Natural killer cell (primary cell): ENCODE results near the gene GULP1. TPM values are rescaled to one million over a fixed set of nuclear protein-coding genes. Genes with fewer than 3 reads are reported as not detected.

Experiments used
- ATAC-seq, 3 donors: fragments of 150-1000 bp in 2 of 3; fragments of 200-7000 bp in 1 of 3; cut with Tn5 transposase; 1 replicate in 1 of 3; 2 replicates in 2 of 3; pipeline ENCODE4 v1.10.0; 2021; ENCODE audit warnings: mild to moderate bottlenecking in 2 of 3, moderate library complexity in 2 of 3
- DNase-seq, 2 donors: peaks; one replicate each; pipeline versions ENCODE4 v3.0.0 to v3.0.0-alpha.2; 2013 to 2021; ENCODE audit warnings: mixed read lengths in 1 of 2
- H3K27ac ChIP-seq: one replicate; pipeline ENCODE4 v1.5.1; 2013; ENCODE audit warnings: mild to moderate bottlenecking, low read length
- H3K27me3 ChIP-seq: one replicate; pipeline ENCODE4 v1.6.1; 2013; ENCODE audit warnings: low read length; ENCODE audit not compliant: control insufficient read depth, insufficient read depth
- H3K36me3 ChIP-seq: one replicate; pipeline ENCODE4 v1.6.1; 2013; ENCODE audit warnings: low read length; ENCODE audit not compliant: control insufficient read depth, insufficient read depth
- H3K4me1 ChIP-seq: one replicate; pipeline ENCODE4 v1.6.1; 2013; ENCODE audit warnings: low read length; ENCODE audit not compliant: control insufficient read depth, insufficient read depth
- H3K4me3 ChIP-seq: one replicate; pipeline ENCODE4 v1.5.1; 2013; ENCODE audit warnings: low read length
- H3K9me3 ChIP-seq: one replicate; pipeline ENCODE4 v1.6.1; 2013; ENCODE audit warnings: low read length; ENCODE audit not compliant: control insufficient read depth, insufficient read depth
- H3K27ac Mint-ChIP-seq, 2 donors: one replicate each; pipeline ENCODE4 v1.8.0; 2022; ENCODE audit warnings: mild to moderate bottlenecking in 2 of 2, mixed read lengths in 2 of 2, moderate library complexity in 1 of 2
- H3K27me3 Mint-ChIP-seq, 2 donors: one replicate each; pipeline ENCODE4 v1.8.0; 2022; ENCODE audit warnings: low read depth in 2 of 2, mixed read lengths in 2 of 2
- H3K36me3 Mint-ChIP-seq: one replicate; pipeline ENCODE4 v1.8.0; 2022; ENCODE audit warnings: mixed read lengths
- H3K4me1 Mint-ChIP-seq, 2 donors: one replicate each; pipeline ENCODE4 v1.8.0; 2022; ENCODE audit warnings: mixed read lengths in 2 of 2
- H3K4me3 Mint-ChIP-seq: one replicate; pipeline ENCODE4 v1.8.0; 2022; ENCODE audit warnings: mild to moderate bottlenecking, moderate library complexity, mixed read lengths
- H3K9me3 Mint-ChIP-seq, 2 donors: one replicate each; pipeline ENCODE4 v1.8.0; 2022; ENCODE audit warnings: mixed read lengths in 2 of 2
- WGBS: methylation state at CpG from one replicate; pipeline ENCODE4 v1.1.7; 2013; ENCODE audit warnings: missing lambda C conversion rate; ENCODE audit not compliant: insufficient coverage; 5-methylcytosine and 5-hydroxymethylcytosine counted together
- intact Hi-C: fragments of 100-400 bp; cut with micrococcal nuclease; formaldehyde crosslinking; loops from one replicate; pipeline ENCODE4 v1.14.2; 2022
- total RNA-seq, 4 donors: library from RNA; stranded (reverse); fragments of 120-200 nt in 1 of 4; gene quantifications; one replicate each; pipeline versions ENCODE4 v1.2.3 to v1.2.4, GENCODE V29; 2013 to 2022
- TF ChIP-seq, protein P1 (sequence below): fragments of 200-600 bp; IDR thresholded peaks from one replicate; pipeline ENCODE4 v1.8.0; 2022; ENCODE audit warnings: antibody characterized with exemption

GULP1 gene
- total RNA-seq, 3 donors from 2014 or later (not counting 1 experiment from before 2014, with no cell fraction given): not detected

DNA sequence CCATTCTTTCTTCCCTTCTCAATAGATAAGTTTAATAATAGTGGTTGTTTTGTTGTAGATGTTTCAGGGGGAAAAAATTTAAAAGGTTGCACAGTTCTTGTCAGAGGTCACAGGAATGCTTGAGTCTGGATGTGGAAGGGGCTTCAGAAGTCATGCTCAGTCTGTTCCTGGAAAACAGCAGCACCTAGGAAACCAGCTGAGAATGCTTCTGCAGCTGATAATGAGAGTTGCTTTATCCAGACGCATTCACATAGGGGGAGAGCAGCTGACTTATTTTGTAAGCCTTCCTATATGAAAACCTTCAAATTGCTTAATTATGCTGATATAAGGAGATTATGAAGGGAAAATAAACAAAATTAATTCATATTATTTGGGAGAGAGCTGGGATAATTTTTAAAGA, 235.5 kb downstream of the GULP1 start:
- no peak for ATAC-seq
- Histone ChIP-seq H3K4me3 (no peak overlapping the region), H3K27ac (no peak overlapping the region), H3K4me1 (no peaks in the 10 kb centered on the region), H3K27me3 (no peaks in the 10 kb centered on the region), H3K36me3 (no peaks in the 10 kb centered on the region), H3K9me3 (no peaks in the 10 kb centered on the region)
- intact Hi-C loops: loop anchor here (10.0 kb wide), 1 partner anchor 888 kb away; no protein-coding TSS in a partner anchor
- H3K27me3 Mint-ChIP-seq: no peaks in the 10 kb centered on the region
- no CpG with 5 or more reads among the region's 1 CpG for WGBS
- no peak overlapping the region for H3K4me3 Mint-ChIP-seq
- peaks cover 0 to 4% of the 10 kb centered on the region in 2 donors for H3K9me3 Mint-ChIP-seq
- DNase-seq: no peak
- no peak overlapping the region for H3K27ac Mint-ChIP-seq
- TF ChIP-seq, protein P1, sequence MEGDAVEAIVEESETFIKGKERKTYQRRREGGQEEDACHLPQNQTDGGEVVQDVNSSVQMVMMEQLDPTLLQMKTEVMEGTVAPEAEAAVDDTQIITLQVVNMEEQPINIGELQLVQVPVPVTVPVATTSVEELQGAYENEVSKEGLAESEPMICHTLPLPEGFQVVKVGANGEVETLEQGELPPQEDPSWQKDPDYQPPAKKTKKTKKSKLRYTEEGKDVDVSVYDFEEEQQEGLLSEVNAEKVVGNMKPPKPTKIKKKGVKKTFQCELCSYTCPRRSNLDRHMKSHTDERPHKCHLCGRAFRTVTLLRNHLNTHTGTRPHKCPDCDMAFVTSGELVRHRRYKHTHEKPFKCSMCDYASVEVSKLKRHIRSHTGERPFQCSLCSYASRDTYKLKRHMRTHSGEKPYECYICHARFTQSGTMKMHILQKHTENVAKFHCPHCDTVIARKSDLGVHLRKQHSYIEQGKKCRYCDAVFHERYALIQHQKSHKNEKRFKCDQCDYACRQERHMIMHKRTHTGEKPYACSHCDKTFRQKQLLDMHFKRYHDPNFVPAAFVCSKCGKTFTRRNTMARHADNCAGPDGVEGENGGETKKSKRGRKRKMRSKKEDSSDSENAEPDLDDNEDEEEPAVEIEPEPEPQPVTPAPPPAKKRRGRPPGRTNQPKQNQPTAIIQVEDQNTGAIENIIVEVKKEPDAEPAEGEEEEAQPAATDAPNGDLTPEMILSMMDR: no peak
- H3K4me1 Mint-ChIP-seq: no peaks in the 10 kb centered on the region
- H3K36me3 Mint-ChIP-seq: no peaks in the 10 kb centered on the region

DNA sequence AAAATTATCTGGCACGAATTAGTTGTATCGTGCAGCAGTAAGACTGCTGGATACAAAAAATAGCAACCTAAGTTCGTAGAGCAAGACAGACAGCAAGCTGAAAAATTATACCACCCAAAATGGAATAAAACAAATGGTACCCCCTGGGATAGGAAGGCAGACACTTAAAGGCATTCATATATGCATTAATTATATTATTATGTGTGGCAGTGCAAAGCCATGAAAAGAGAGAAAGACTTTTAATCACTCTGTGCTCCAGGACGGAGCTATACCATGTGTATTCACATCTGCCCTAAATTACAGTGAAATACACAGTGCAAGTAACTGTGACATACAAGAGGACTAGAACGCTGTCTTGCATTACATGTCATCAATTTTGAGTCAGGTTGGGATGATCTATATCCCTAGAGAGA, 235.9 kb downstream of the GULP1 start:
- Mint-ChIP-seq H3K27ac (no peak overlapping the region), H3K4me3 (no peak overlapping the region), H3K9me3 (peaks cover 0 to 6% of the 10 kb centered on the region in 2 donors), H3K4me1 (no peaks in the 10 kb centered on the region), H3K36me3 (no peaks in the 10 kb centered on the region), H3K27me3 (no peaks in the 10 kb centered on the region)
- TF ChIP-seq, protein P1: no peak
- H3K27me3 ChIP-seq: no peaks in the 10 kb centered on the region
- no peaks in the 10 kb centered on the region for H3K4me1 ChIP-seq
- WGBS: 84% methylated on average over 4 of the region's 5 CpGs
- H3K4me3 ChIP-seq: no peak overlapping the region
- H3K9me3 ChIP-seq: no peaks in the 10 kb centered on the region
- no peak for ATAC-seq
- no peak overlapping the region for H3K27ac ChIP-seq
- no peaks in the 10 kb centered on the region for H3K36me3 ChIP-seq
- intact Hi-C loops: loop anchor here (10.0 kb wide), 1 partner anchor 887 kb away; no protein-coding TSS in a partner anchor
- DNase-seq: no peak

DNA sequence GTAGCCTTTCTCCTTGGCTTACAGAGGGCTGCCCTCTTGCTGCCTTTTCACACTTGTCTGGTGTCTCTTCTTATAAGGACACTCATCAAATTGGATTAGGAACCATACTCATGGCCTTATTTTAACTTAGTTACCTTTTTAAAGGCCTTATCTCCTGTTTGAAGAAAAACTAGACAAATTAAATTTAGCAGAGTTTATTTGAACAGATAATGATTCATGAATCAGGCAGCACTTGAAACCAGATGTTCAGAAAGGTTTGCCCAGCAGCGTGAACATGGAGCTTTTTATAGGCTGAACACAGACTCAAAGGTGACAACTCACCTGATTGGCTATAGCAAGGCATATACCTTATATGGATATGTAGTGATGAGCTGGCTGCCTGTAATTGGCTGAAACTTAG, 238.0 kb downstream of the GULP1 start:
- 81% methylated on average over 1 of the region's 1 CpG for WGBS
- Mint-ChIP-seq H3K4me1 (no peaks in the 10 kb centered on the region), H3K4me3 (no peak overlapping the region), H3K9me3 (peaks cover 0 to 7% of the 10 kb centered on the region in 2 donors), H3K27me3 (no peaks in the 10 kb centered on the region), H3K27ac (no peak overlapping the region), H3K36me3 (no peaks in the 10 kb centered on the region)
- no peak overlapping the region for H3K4me3 ChIP-seq
- H3K9me3 ChIP-seq: no peaks in the 10 kb centered on the region
- intact Hi-C loops: loop anchor here (10.0 kb wide), 1 partner anchor 885 kb away; no protein-coding TSS in a partner anchor
- no peak for DNase-seq
- no peaks in the 10 kb centered on the region for H3K4me1 ChIP-seq
- H3K36me3 ChIP-seq: no peaks in the 10 kb centered on the region
- no peaks in the 10 kb centered on the region for H3K27me3 ChIP-seq
- ATAC-seq: no peak
- TF ChIP-seq, protein P1: no peak
- no peak overlapping the region for H3K27ac ChIP-seq

DNA sequence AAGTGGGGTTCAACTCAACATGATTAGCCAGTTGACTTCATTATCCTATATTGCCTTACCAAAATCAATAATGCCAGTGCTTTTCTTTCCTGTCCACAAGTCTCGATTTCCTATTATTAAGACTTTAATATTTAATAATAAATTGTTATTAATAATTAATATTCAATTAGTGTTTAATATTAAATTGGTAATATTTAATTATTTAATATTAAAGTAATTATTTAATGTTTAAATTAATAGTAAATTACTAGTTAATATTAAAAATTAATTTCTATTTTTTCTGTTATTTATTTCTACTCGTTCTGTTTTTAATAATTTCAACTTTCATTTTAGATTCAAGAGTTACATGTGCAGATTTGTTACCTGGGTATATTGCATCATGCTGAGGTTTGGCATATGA, 243.2 kb downstream of the GULP1 start:
- H3K27ac Mint-ChIP-seq: no peak overlapping the region
- no peaks in the 10 kb centered on the region for H3K36me3 ChIP-seq
- H3K4me1 ChIP-seq: no peaks in the 10 kb centered on the region
- ATAC-seq (no peak), DNase-seq (no peak)
- H3K27me3 ChIP-seq: no peaks in the 10 kb centered on the region
- H3K4me3 ChIP-seq: no peak overlapping the region
- H3K27ac ChIP-seq: no peak overlapping the region
- no peaks in the 10 kb centered on the region for H3K9me3 ChIP-seq
- H3K36me3 Mint-ChIP-seq: no peaks in the 10 kb centered on the region
- no peak overlapping the region for H3K4me3 Mint-ChIP-seq
- intact Hi-C loops: no loop called here
- WGBS: no CpG with 5 or more reads among the region's 2 CpGs
- peaks cover 7 to 8% of the 10 kb centered on the region in 2 donors for H3K9me3 Mint-ChIP-seq
- TF ChIP-seq, protein P1: no peak
- H3K27me3 Mint-ChIP-seq: no peaks in the 10 kb centered on the region
- no peaks in the 10 kb centered on the region for H3K4me1 Mint-ChIP-seq
